Fibroblast of villous mesenchyme (primary cell): ENCODE measurements around the gene POLA2. TPM values are rescaled to one million over a fixed set of nuclear protein-coding genes. Genes with fewer than 3 reads are reported as not detected.

ENCODE experiments used
- DNase-seq: peaks from one replicate; pipeline ENCODE4 v3.0.0-alpha.2; 2010; ENCODE audit warnings: low read depth
- H3K4me3 ChIP-seq: 2 replicates; pipeline ENCODE4 v1.5.1; 2011; ENCODE audit warnings: low read depth, mild to moderate bottlenecking, low read length
- total RNA-seq: library from RNA; depleted of rRNA; stranded (reverse); fragments of >200 nt; gene quantifications from 2 replicates; pipeline ENCODE4 v1.2.3, GENCODE V29; 2012
- TF ChIP-seq, protein P1 (sequence below): IDR thresholded peaks from 2 replicates; pipeline ENCODE4 v1.5.1; 2012; ENCODE audit warnings: low read depth, mild to moderate bottlenecking, low read length; ENCODE audit not compliant: insufficient read depth

POLA2 gene
- total RNA-seq, 1 donor, result 12.1 TPM

- no peak for DNase-seq
- no peak overlapping the region for H3K4me3 ChIP-seq
- TF ChIP-seq, protein P1, sequence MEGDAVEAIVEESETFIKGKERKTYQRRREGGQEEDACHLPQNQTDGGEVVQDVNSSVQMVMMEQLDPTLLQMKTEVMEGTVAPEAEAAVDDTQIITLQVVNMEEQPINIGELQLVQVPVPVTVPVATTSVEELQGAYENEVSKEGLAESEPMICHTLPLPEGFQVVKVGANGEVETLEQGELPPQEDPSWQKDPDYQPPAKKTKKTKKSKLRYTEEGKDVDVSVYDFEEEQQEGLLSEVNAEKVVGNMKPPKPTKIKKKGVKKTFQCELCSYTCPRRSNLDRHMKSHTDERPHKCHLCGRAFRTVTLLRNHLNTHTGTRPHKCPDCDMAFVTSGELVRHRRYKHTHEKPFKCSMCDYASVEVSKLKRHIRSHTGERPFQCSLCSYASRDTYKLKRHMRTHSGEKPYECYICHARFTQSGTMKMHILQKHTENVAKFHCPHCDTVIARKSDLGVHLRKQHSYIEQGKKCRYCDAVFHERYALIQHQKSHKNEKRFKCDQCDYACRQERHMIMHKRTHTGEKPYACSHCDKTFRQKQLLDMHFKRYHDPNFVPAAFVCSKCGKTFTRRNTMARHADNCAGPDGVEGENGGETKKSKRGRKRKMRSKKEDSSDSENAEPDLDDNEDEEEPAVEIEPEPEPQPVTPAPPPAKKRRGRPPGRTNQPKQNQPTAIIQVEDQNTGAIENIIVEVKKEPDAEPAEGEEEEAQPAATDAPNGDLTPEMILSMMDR, result no peak
These were observed 59.3 kb downstream of the POLA2 start for GRCh38 chr11:65321076-65321475.

- TF ChIP-seq, protein P1, result no peak
- no peak overlapping the region for H3K4me3 ChIP-seq
- no peak for DNase-seq
These were observed 60.2 kb downstream of the POLA2 start for GRCh38 chr11:65321828-65322485.

GRCh38 chr11:65323813-65324212 lies 62.1 kb downstream of the POLA2 start:
- DNase-seq, result no peak
- TF ChIP-seq, protein P1, result no peak
- H3K4me3 ChIP-seq, result no peak overlapping the region

DNA sequence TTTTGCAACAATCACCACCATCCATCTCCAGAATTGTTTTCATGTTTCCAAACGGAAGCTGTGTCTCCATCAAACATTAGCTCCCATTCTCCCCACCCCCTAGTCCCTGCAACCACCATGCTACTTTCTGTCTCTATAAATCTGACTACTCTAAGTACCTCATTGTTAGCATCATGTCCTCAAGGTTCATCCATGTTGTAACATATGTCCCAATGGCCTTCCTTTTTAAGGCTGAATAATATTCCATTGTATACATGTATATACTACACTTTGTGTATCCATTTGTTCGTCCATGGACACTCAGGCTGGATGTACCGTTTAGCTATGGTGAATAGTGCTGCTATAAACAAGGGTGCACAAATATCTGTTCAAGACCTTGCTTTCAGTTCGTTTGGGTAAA lies 63.7 kb downstream of the POLA2 start:
- H3K4me3 ChIP-seq, result no peak overlapping the region

GRCh38 chr11:65327021-65327420 lies 65.3 kb downstream of the POLA2 start:
- no peak overlapping the region for H3K4me3 ChIP-seq
- DNase-seq, result no peak
- TF ChIP-seq, protein P1, result no peak

More for the DNA sequence above, 63.7 kb downstream of the POLA2 start:
- DNase-seq, result no peak
- TF ChIP-seq, protein P1, result no peak

DNA sequence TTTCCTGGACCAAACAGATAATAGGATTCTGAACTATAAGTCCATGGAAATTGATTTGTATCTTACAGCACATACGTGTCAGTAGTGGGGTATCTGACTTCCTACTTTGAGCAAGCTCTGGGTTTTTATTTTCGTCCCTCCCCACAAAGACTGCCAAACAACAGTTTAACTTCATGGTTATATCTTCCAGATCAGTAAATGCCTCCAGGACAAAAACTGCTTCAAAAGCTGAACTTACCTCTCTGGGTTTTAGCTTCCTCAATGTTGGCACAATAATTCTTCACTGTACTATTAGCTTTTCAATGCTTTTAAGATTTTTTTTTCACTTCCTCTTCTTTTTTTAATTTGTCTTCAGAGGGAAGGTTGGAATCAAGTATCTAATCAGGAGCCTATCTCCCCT lies 67.7 kb downstream of the POLA2 start:
- no peak for DNase-seq
- H3K4me3 ChIP-seq, result no peak overlapping the region
- TF ChIP-seq, protein P1, result no peak

GRCh38 chr11:65329944-65330403 lies 68.2 kb downstream of the POLA2 start:
- H3K4me3 ChIP-seq, result no peak overlapping the region
- TF ChIP-seq, protein P1, result peak; percentile 70
- peak; percentile 95 for DNase-seq
